ENCODE results near the gene NRXN3.

DNA sequence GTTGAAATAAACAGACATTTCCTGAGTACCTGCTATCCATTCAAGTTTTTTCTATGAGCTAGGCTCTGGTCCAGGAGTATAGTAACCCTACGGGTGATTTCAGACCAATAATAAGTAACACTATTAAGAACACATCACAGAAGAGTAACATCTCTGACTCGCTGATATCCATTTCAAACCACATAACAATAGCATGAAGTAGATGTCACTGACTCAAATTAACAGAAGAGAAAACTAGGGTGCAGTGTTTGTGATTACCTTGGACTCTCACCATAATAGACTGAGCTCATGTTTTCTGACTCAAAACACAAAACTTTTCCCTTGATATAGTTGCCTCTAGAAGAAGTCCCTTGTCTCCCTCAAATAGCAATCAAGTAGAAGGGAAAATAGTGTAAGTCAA is 1618.2 kb downstream of the NRXN3 start:
- TF ChIP-seq ZNF335 (tag by site-specific recombination; conservative IDR thresholded peaks at IDR 0.05) (no peak), ZNF558 (tag by site-specific recombination; IDR thresholded peaks at IDR 0.05) (no peak), ZBTB7A (tag by site-specific recombination; IDR thresholded peaks at IDR 0.05; ENCODE audit: low read depth) (no peak), ZNF169 (tag by site-specific recombination; IDR thresholded peaks at IDR 0.05) (no peak), SCRT1 (tag by site-specific recombination; IDR thresholded peaks at IDR 0.05; ENCODE audit: borderline replicate concordance) (no peak), ZNF274 (IDR thresholded peaks at IDR 0.05; ENCODE audit: low read length) (no peak), ZNF274 (tag by site-specific recombination; IDR thresholded peaks at IDR 0.05; ENCODE audit: borderline replicate concordance) (no peak), MYNN (tag by site-specific recombination; IDR thresholded peaks at IDR 0.05; ENCODE audit: borderline replicate concordance) (no peak), ZNF140 (tag by site-specific recombination; IDR thresholded peaks at IDR 0.05) (no peak), OSR2 (tag by site-specific recombination; IDR thresholded peaks at IDR 0.05) (no peak), ZFHX2 (tag by site-specific recombination; conservative IDR thresholded peaks at IDR 0.05) (no peak), ZNF138 (tag by site-specific recombination; IDR thresholded peaks at IDR 0.05; ENCODE audit: borderline replicate concordance) (no peak)
- TF ChIP-seq, protein P1, sequence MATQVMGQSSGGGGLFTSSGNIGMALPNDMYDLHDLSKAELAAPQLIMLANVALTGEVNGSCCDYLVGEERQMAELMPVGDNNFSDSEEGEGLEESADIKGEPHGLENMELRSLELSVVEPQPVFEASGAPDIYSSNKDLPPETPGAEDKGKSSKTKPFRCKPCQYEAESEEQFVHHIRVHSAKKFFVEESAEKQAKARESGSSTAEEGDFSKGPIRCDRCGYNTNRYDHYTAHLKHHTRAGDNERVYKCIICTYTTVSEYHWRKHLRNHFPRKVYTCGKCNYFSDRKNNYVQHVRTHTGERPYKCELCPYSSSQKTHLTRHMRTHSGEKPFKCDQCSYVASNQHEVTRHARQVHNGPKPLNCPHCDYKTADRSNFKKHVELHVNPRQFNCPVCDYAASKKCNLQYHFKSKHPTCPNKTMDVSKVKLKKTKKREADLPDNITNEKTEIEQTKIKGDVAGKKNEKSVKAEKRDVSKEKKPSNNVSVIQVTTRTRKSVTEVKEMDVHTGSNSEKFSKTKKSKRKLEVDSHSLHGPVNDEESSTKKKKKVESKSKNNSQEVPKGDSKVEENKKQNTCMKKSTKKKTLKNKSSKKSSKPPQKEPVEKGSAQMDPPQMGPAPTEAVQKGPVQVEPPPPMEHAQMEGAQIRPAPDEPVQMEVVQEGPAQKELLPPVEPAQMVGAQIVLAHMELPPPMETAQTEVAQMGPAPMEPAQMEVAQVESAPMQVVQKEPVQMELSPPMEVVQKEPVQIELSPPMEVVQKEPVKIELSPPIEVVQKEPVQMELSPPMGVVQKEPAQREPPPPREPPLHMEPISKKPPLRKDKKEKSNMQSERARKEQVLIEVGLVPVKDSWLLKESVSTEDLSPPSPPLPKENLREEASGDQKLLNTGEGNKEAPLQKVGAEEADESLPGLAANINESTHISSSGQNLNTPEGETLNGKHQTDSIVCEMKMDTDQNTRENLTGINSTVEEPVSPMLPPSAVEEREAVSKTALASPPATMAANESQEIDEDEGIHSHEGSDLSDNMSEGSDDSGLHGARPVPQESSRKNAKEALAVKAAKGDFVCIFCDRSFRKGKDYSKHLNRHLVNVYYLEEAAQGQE (tag by site-specific recombination; IDR thresholded peaks at IDR 0.05): no peak
- TF ChIP-seq, protein P2, sequence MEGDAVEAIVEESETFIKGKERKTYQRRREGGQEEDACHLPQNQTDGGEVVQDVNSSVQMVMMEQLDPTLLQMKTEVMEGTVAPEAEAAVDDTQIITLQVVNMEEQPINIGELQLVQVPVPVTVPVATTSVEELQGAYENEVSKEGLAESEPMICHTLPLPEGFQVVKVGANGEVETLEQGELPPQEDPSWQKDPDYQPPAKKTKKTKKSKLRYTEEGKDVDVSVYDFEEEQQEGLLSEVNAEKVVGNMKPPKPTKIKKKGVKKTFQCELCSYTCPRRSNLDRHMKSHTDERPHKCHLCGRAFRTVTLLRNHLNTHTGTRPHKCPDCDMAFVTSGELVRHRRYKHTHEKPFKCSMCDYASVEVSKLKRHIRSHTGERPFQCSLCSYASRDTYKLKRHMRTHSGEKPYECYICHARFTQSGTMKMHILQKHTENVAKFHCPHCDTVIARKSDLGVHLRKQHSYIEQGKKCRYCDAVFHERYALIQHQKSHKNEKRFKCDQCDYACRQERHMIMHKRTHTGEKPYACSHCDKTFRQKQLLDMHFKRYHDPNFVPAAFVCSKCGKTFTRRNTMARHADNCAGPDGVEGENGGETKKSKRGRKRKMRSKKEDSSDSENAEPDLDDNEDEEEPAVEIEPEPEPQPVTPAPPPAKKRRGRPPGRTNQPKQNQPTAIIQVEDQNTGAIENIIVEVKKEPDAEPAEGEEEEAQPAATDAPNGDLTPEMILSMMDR (tag by site-specific recombination; IDR thresholded peaks at IDR 0.05): no peak
- TF ChIP-seq, protein P3, sequence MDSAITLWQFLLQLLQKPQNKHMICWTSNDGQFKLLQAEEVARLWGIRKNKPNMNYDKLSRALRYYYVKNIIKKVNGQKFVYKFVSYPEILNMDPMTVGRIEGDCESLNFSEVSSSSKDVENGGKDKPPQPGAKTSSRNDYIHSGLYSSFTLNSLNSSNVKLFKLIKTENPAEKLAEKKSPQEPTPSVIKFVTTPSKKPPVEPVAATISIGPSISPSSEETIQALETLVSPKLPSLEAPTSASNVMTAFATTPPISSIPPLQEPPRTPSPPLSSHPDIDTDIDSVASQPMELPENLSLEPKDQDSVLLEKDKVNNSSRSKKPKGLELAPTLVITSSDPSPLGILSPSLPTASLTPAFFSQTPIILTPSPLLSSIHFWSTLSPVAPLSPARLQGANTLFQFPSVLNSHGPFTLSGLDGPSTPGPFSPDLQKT (IDR thresholded peaks at IDR 0.05; ENCODE audit: borderline replicate concordance, low read depth, low read length): no peak
